ENCODE results near the gene OXGR1. TPM values are rescaled to one million over a fixed set of nuclear protein-coding genes. Genes with fewer than 3 reads are reported as not detected.

Gene OXGR1
- polyA plus RNA-seq, 1 donor (not counting 4 experiments of a cell fraction or from before 2014, with no cell fraction given): not detected

DNA sequence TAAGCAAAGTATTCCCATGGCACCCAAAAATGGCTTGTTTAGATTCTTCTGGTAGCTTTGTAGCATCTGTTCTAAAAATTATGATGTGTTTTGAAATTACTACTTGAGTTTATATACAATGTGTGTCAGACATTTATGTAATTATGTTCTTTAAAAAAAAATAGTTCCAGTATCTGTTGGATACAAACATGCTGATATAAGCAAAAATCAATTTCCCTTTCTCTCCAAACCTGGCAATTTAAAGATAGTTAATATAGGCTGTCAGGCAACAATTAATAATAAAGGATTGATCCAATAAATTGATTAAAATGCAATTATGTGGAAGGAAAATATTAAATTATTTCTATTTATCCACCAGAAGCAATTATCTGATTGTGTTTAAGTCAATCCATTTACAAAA lies 41.7 kb downstream of the OXGR1 start:
- H3K9me1 ChIP-seq (ENCODE audit: control insufficient read depth, extremely low read depth, insufficient read depth, low read length): no peaks in the 10 kb centered on the region
- no peaks in the 10 kb centered on the region for H3K36me3 ChIP-seq (ENCODE audit: control insufficient read depth in 2 of 2, extremely low read depth in 1 of 2, insufficient read depth in 2 of 2, low read length in 2 of 2)
- no peak for FAIRE-seq
- no peak for DNase-seq (ENCODE audit: low read depth, low spot score)
- H3K79me2 ChIP-seq (ENCODE audit: control insufficient read depth, insufficient read depth, low read length): no peaks in the 10 kb centered on the region
- no peaks in the 10 kb centered on the region for H3K9me3 ChIP-seq (ENCODE audit: control insufficient read depth, low read depth, low read length)
- H3K27ac ChIP-seq (ENCODE audit: control insufficient read depth, insufficient read depth, low read length): no peak overlapping the region
- H3K4me2 ChIP-seq (ENCODE audit: control insufficient read depth, extremely low read depth, insufficient read depth, low read depth, low read length): no peak overlapping the region
- no peak overlapping the region for H2AFZ ChIP-seq (ENCODE audit: control insufficient read depth, low read length)
- H3K4me3 ChIP-seq (ENCODE audit: control insufficient read depth in 2 of 3, extremely low read depth in 1 of 3, insufficient read depth in 2 of 3, low read depth in 1 of 3, low read length in 3 of 3): no peak overlapping the region
- no peak for TF ChIP-seq EZH2 (IDR thresholded peaks at IDR 0.05; ENCODE audit: low read length)
- TF ChIP-seq, protein P1, sequence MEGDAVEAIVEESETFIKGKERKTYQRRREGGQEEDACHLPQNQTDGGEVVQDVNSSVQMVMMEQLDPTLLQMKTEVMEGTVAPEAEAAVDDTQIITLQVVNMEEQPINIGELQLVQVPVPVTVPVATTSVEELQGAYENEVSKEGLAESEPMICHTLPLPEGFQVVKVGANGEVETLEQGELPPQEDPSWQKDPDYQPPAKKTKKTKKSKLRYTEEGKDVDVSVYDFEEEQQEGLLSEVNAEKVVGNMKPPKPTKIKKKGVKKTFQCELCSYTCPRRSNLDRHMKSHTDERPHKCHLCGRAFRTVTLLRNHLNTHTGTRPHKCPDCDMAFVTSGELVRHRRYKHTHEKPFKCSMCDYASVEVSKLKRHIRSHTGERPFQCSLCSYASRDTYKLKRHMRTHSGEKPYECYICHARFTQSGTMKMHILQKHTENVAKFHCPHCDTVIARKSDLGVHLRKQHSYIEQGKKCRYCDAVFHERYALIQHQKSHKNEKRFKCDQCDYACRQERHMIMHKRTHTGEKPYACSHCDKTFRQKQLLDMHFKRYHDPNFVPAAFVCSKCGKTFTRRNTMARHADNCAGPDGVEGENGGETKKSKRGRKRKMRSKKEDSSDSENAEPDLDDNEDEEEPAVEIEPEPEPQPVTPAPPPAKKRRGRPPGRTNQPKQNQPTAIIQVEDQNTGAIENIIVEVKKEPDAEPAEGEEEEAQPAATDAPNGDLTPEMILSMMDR (optimal IDR thresholded peaks at IDR 0.05 in 1 of 3, IDR thresholded peaks at IDR 0.05 in 1 of 3, conservative IDR thresholded peaks at IDR 0.05 in 1 of 3; ENCODE audit: extremely low read depth in 1 of 3, insufficient read depth in 2 of 3, low read length in 3 of 3): no peak
- H3K27me3 ChIP-seq (ENCODE audit: control insufficient read depth, extremely low read depth, insufficient read depth, low read length): no peaks in the 10 kb centered on the region
- no peak overlapping the region for H3K9ac ChIP-seq (ENCODE audit: control insufficient read depth, extremely low read depth, insufficient read depth, low read length)
- dilution Hi-C loops (cut with MboI; ENCODE audit: extremely low pct_ligation_motif_present, low sequenced_read_pairs): no loop called here
- H4K20me1 ChIP-seq (ENCODE audit: control insufficient read depth, extremely low read depth, insufficient read depth, low read length): no peaks in the 10 kb centered on the region
- no peaks in the 10 kb centered on the region for H3K4me1 ChIP-seq (ENCODE audit: control insufficient read depth, extremely low read depth, insufficient read depth, low read length)

DNA sequence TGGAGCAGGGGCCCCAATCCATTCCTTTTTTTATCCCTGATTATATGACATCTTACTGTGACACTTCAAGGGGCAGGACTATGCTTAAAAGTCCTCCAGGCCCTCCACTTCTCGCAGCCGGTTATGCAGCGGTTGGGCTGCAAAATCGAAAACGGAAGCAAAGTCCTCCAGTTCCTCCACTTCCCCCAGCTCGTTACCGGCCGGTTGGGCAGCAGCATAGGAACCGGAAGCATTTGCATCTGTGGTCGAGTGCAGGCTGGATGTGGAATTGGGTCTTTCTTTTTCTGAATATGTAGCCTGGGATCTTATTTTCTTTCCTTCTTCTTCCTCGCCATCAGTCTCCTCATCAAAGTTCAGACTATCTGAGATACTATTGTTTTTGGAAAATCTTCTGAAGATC lies 46.1 kb downstream of the OXGR1 start:
- no peaks in the 10 kb centered on the region for H3K9me1 ChIP-seq (ENCODE audit: control insufficient read depth, extremely low read depth, insufficient read depth, low read length)
- H3K36me3 ChIP-seq (ENCODE audit: control insufficient read depth in 2 of 2, extremely low read depth in 1 of 2, insufficient read depth in 2 of 2, low read length in 2 of 2): no peaks in the 10 kb centered on the region
- H3K27ac ChIP-seq (ENCODE audit: control insufficient read depth, insufficient read depth, low read length): no peak overlapping the region
- TF ChIP-seq, protein P1 (optimal IDR thresholded peaks at IDR 0.05 in 1 of 3, IDR thresholded peaks at IDR 0.05 in 1 of 3, conservative IDR thresholded peaks at IDR 0.05 in 1 of 3; ENCODE audit: extremely low read depth in 1 of 3, insufficient read depth in 2 of 3, low read length in 3 of 3): no peak
- no peak for TF ChIP-seq EZH2 (IDR thresholded peaks at IDR 0.05; ENCODE audit: low read length)
- dilution Hi-C loops (cut with MboI; ENCODE audit: extremely low pct_ligation_motif_present, low sequenced_read_pairs): no loop called here
- no peak for FAIRE-seq
- H2AFZ ChIP-seq (ENCODE audit: control insufficient read depth, low read length): no peak overlapping the region
- no peak overlapping the region for H3K9ac ChIP-seq (ENCODE audit: control insufficient read depth, extremely low read depth, insufficient read depth, low read length)
- no peak for DNase-seq (ENCODE audit: low read depth, low spot score)
- no peak overlapping the region for H3K4me3 ChIP-seq (ENCODE audit: control insufficient read depth in 2 of 3, extremely low read depth in 1 of 3, insufficient read depth in 2 of 3, low read depth in 1 of 3, low read length in 3 of 3)
- no peaks in the 10 kb centered on the region for H4K20me1 ChIP-seq (ENCODE audit: control insufficient read depth, extremely low read depth, insufficient read depth, low read length)
- H3K9me3 ChIP-seq (ENCODE audit: control insufficient read depth, low read depth, low read length): no peaks in the 10 kb centered on the region
- no peaks in the 10 kb centered on the region for H3K27me3 ChIP-seq (ENCODE audit: control insufficient read depth, extremely low read depth, insufficient read depth, low read length)
- H3K79me2 ChIP-seq (ENCODE audit: control insufficient read depth, insufficient read depth, low read length): no peaks in the 10 kb centered on the region
- H3K4me2 ChIP-seq (ENCODE audit: control insufficient read depth, extremely low read depth, insufficient read depth, low read depth, low read length): no peak overlapping the region
- H3K4me1 ChIP-seq (ENCODE audit: control insufficient read depth, extremely low read depth, insufficient read depth, low read length): no peaks in the 10 kb centered on the region

Measured in keratinocyte (primary cell).